CD4-positive, alpha-beta T cell (primary cell): ENCODE data around the gene ITGA6. TPM values are rescaled to one million over a fixed set of nuclear protein-coding genes. Genes with fewer than 3 reads are reported as not detected.

Experiments
- ATAC-seq: fragments of 200-7000 bp; cut with Tn5 transposase; one replicate; pipeline ENCODE4 v1.10.0; 2022; ENCODE audit warnings: mild to moderate bottlenecking; ENCODE audit not compliant: poor library complexity
- CTCF ChIA-PET: fragments of 350-600 bp; sonication (Branson Sonifier 250); formaldehyde crosslinking; loops from one replicate; lab custom pipeline; 2021; ENCODE audit warnings: antibody characterized with exemption, inconsistent platforms; lab: Charles Lee
- POLR2A ChIA-PET: fragments of 350-600 bp; sonication (Branson Sonifier 250); formaldehyde crosslinking; loops from one replicate; lab custom pipeline; 2021; ENCODE audit warnings: antibody characterized with exemption, inconsistent platforms; lab: Charles Lee
- DNase-seq, 14 experiments: peaks; one replicate each; pipeline ENCODE4 v3.0.0-alpha.2; 2013 to 2020; ENCODE audit warnings: mixed read lengths in 2 of 14
- H3K27ac ChIP-seq, 2 donors: one replicate each; pipeline versions ENCODE4 v1.5.1 to v1.7.0; 2013; ENCODE audit warnings: low read length in 2 of 2, low read depth in 1 of 2, mild to moderate bottlenecking in 1 of 2
- H3K27me3 ChIP-seq, 2 experiments: 1 replicate in 1 of 2; 2 replicates in 1 of 2; pipeline versions ENCODE4 v1.6.1 to v1.7.0; 2013; ENCODE audit warnings: low read length in 2 of 2, control low read depth in 1 of 2, mild to moderate bottlenecking in 1 of 2, moderate library complexity in 1 of 2; ENCODE audit not compliant: insufficient read depth in 2 of 2, control insufficient read depth in 1 of 2
- H3K36me3 ChIP-seq: one replicate; pipeline ENCODE4 v1.6.1; 2013; ENCODE audit warnings: low read length, control low read depth; ENCODE audit not compliant: insufficient read depth
- H3K4me1 ChIP-seq: one replicate; pipeline ENCODE4 v1.6.1; 2013; ENCODE audit warnings: low read length, control low read depth; ENCODE audit not compliant: insufficient read depth
- H3K4me3 ChIP-seq: one replicate; pipeline ENCODE4 v1.5.1; 2013; ENCODE audit warnings: mild to moderate bottlenecking, low read length, moderate library complexity
- H3K9me3 ChIP-seq, 2 experiments: 1 replicate in 1 of 2; 2 replicates in 1 of 2; pipeline versions ENCODE4 v1.6.1 to v1.7.0; 2013; ENCODE audit warnings: low read length in 2 of 2, mild to moderate bottlenecking in 2 of 2, control low read depth in 1 of 2, moderate library complexity in 1 of 2; ENCODE audit not compliant: control insufficient read depth in 1 of 2, insufficient read depth in 1 of 2
- H3K27ac Mint-ChIP-seq: one replicate; pipeline ENCODE4 v1.8.0; 2020; ENCODE audit warnings: mixed read lengths
- H3K27me3 Mint-ChIP-seq: one replicate; pipeline ENCODE4 v1.8.0; 2021; ENCODE audit warnings: mixed read lengths
- H3K36me3 Mint-ChIP-seq: one replicate; pipeline ENCODE4 v1.8.0; 2021; ENCODE audit warnings: low read depth, mixed read lengths
- H3K4me1 Mint-ChIP-seq: one replicate; pipeline ENCODE4 v1.8.0; 2021; ENCODE audit warnings: low read depth, mixed read lengths
- H3K4me3 Mint-ChIP-seq: one replicate; pipeline ENCODE4 v1.8.0; 2020; ENCODE audit warnings: mild to moderate bottlenecking, mixed read lengths
- H3K9me3 Mint-ChIP-seq: one replicate; pipeline ENCODE4 v1.8.0; 2020; ENCODE audit warnings: mixed read lengths
- intact Hi-C, 2 experiments: fragments of 100-400 bp; cut with DNase I in 1 of 2; cut with micrococcal nuclease in 1 of 2; formaldehyde crosslinking; loops; one replicate each; pipeline versions ENCODE4 v1.15.1 to v1.9.0; 2023 to 2025; cut with DNase I, micrococcal nuclease
- polyA plus RNA-seq, 2 donors: library from polyadenylated mRNA; unstranded; fragments of 120-200 nt; gene quantifications; one replicate each; pipeline ENCODE4 v1.2.1, GENCODE V29; 2013
- total RNA-seq, 174 experiments: library from RNA in 2 of 174; stranded (reverse) in 2 of 174; gene quantifications; one replicate each; pipeline ENCODE4 v1.2.3 and lab custom pipeline; 2021 to 2026
- TF ChIP-seq, protein P1 (sequence below): fragments of 200-600 bp; IDR thresholded peaks from one replicate; pipeline ENCODE4 v1.8.0; 2022; ENCODE audit warnings: antibody characterized with exemption, mild to moderate bottlenecking

The ITGA6 gene
- total RNA-seq (10 to 100 TPM; 53.5 to 58.0 TPM), total RNA-seq (lab: John Stamatoyannopoulos, UW) (16.5 to 768 (median 164) reads per million in 172 experiments)
- 132 TPM for polyA plus RNA-seq (2013, experiment 1 of 2)
- polyA plus RNA-seq (2013, experiment 2 of 2): 139 TPM

DNA sequence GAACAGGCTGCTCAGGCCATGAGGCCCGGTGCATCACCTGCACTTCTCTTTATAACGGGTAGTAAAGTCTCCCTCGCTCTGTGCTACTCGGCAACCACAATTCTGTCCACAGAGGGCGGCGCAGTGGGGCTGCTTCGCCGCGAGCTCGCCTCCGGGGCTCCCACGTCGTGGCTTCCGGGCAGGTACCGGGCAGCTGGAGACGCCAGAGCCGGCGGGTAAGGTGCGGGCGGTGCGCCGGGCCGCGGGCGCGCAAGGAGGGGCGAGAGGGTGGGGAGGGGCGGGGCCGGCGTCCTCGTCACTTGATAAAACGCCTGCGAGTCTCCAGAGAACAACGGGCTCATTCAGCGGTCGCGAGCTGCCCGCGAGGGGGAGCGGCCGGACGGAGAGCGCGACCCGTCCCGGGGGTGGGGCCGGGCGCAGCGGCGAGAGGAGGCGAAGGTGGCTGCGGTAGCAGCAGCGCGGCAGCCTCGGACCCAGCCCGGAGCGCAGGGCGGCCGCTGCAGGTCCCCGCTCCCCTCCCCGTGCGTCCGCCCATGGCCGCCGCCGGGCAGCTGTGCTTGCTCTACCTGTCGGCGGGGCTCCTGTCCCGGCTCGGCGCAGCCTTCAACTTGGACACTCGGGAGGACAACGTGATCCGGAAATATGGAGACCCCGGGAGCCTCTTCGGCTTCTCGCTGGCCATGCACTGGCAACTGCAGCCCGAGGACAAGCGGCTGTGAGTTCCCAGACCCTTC, at the start of gene ITGA6:
Gene ITGA6 (plus strand): TSS at position 331 of the 734 bp plus-strand sequence.
- Histone ChIP-seq H3K4me1 (peaks cover 51% of the 10 kb centered on the region), H3K4me3 (peak within 1 kb of the TSS; percentile 78), H3K27ac (peak within 1 kb of the TSS; percentile 13 to 74), H3K9me3 (no peaks in the 10 kb centered on the region), H3K27me3 (no peaks in the 10 kb centered on the region), H3K36me3 (no peaks in the 10 kb centered on the region)
- H3K9me3 Mint-ChIP-seq: no peaks in the 10 kb centered on the region
- TF ChIP-seq, protein P1, sequence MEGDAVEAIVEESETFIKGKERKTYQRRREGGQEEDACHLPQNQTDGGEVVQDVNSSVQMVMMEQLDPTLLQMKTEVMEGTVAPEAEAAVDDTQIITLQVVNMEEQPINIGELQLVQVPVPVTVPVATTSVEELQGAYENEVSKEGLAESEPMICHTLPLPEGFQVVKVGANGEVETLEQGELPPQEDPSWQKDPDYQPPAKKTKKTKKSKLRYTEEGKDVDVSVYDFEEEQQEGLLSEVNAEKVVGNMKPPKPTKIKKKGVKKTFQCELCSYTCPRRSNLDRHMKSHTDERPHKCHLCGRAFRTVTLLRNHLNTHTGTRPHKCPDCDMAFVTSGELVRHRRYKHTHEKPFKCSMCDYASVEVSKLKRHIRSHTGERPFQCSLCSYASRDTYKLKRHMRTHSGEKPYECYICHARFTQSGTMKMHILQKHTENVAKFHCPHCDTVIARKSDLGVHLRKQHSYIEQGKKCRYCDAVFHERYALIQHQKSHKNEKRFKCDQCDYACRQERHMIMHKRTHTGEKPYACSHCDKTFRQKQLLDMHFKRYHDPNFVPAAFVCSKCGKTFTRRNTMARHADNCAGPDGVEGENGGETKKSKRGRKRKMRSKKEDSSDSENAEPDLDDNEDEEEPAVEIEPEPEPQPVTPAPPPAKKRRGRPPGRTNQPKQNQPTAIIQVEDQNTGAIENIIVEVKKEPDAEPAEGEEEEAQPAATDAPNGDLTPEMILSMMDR: no peak
- peak within 1 kb of the TSS; percentile 93 for H3K4me3 Mint-ChIP-seq
- intact Hi-C loops: loop anchor here in 1 of 2 experiments (5.0 kb wide), 2 partner anchors 125 to 510 kb away; no protein-coding TSS in a partner anchor
- peaks cover 17% of the 10 kb centered on the region for H3K36me3 Mint-ChIP-seq
- CTCF ChIA-PET: interaction anchor here (1.0 to 14.8 kb wide), 10 partner anchors 9 to 300 kb away, joined by 3 to 282 read pairs (median 6); no protein-coding TSS in a partner anchor
- no peaks in the 10 kb centered on the region for H3K27me3 Mint-ChIP-seq
- DNase-seq: peak; percentile 65 to 91 (median 72)
- H3K27ac Mint-ChIP-seq: peak within 1 kb of the TSS; percentile 89
- ATAC-seq: peak; percentile 73
- peaks cover 45% of the 10 kb centered on the region for H3K4me1 Mint-ChIP-seq
- POLR2A ChIA-PET: interaction anchor here (0.6 to 22.8 kb wide), 18 partner anchors 9 to 246 kb away, joined by 3 to 482 read pairs (median 4); no protein-coding TSS in a partner anchor

- H3K27me3 Mint-ChIP-seq: no peaks in the 10 kb centered on the region
- H3K4me1 Mint-ChIP-seq: no peaks in the 10 kb centered on the region
- H3K4me3 ChIP-seq: no peak overlapping the region
- no peak overlapping the region for H3K4me3 Mint-ChIP-seq
- H3K9me3 Mint-ChIP-seq: peaks cover 4% of the 10 kb centered on the region
- no peak overlapping the region for H3K27ac Mint-ChIP-seq
- no peaks in the 10 kb centered on the region for H3K4me1 ChIP-seq
- peaks cover 8 to 14% of the 10 kb centered on the region in 2 experiments for H3K9me3 ChIP-seq
- H3K36me3 ChIP-seq: no peaks in the 10 kb centered on the region
- ChIA-PET CTCF (no interaction called here), POLR2A (no interaction called here)
- peak in 3 of 14 experiments; percentile 6 to 35 (median 26) for DNase-seq
- H3K36me3 Mint-ChIP-seq: no peaks in the 10 kb centered on the region
- H3K27me3 ChIP-seq: no peaks in the 10 kb centered on the region
- no peak for ATAC-seq
- intact Hi-C loops: no loop called here
- TF ChIP-seq, protein P1: no peak
- no peak overlapping the region for H3K27ac ChIP-seq
These were observed 46.7 kb upstream of the ITGA6 start for GRCh38 chr2:172380436-172381274.

- Mint-ChIP-seq H3K4me3 (no peak overlapping the region), H3K9me3 (peaks cover 4% of the 10 kb centered on the region), H3K27me3 (no peaks in the 10 kb centered on the region), H3K4me1 (no peaks in the 10 kb centered on the region), H3K27ac (no peak overlapping the region), H3K36me3 (no peaks in the 10 kb centered on the region)
- Histone ChIP-seq H3K4me1 (no peaks in the 10 kb centered on the region), H3K27ac (no peak overlapping the region), H3K27me3 (no peaks in the 10 kb centered on the region), H3K4me3 (no peak overlapping the region), H3K9me3 (peaks cover 8 to 14% of the 10 kb centered on the region in 2 experiments), H3K36me3 (no peaks in the 10 kb centered on the region)
- CTCF ChIA-PET: no interaction called here
- ATAC-seq (no peak), DNase-seq (no peak)
- POLR2A ChIA-PET: no interaction called here
- intact Hi-C loops: no loop called here
- TF ChIP-seq, protein P1: no peak
These were observed 45.9 kb upstream of the ITGA6 start for GRCh38 chr2:172381275-172382027.
